K562 (cell line): ENCODE results near the gene SLITRK4.

Source experiments
- CBX8 ChIP-seq: fragments of 200-600 bp; sonication (generic); IDR thresholded peaks from 2 replicates; pipeline ENCODE4 v1.6.1; 2012; ENCODE audit warnings: borderline replicate concordance, mixed run types, low read depth, mild to moderate bottlenecking, moderate library complexity, mixed read lengths, low read length, control low read depth, inconsistent platforms; ENCODE audit not compliant: poor library complexity, severe bottlenecking; ENCODE audit errors: extremely low read depth
- ETV5 ChIP-seq: sonication (generic); formaldehyde crosslinking; IDR thresholded peaks from 2 replicates; pipeline ENCODE4 v1.4.0; 2020; ENCODE audit warnings: low read depth, mild to moderate bottlenecking, missing genetic modification reagents
- HOXB6 ChIP-seq: fragments of 250-450 bp; sonication (Bioruptor Pico); IDR thresholded peaks from 2 replicates; pipeline ENCODE4 v1.5.1; 2022; ENCODE audit warnings: mild to moderate bottlenecking, borderline replicate concordance

DNA sequence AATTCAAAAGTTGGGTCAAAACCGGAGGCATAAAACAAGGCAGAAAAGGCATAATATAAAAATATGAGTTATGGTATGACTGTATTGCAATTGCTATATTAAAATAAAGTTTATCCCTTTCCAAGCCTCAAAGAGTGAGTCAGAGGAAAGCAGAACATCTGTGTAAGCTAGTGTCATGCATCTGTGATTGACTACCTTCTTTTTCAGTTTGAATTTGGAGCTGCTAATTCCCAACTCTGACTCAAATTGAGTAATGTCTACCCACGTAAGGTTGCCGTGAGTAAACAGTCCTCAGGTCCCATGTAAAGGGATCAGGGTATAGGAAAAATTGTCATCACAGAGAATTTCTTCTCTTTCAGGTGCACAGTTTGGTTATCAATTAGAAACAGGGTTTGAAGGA, 6.5 kb upstream of the SLITRK4 start:
- no peak for TF ChIP-seq HOXB6
- no peak for TF ChIP-seq CBX8
- no peak for TF ChIP-seq ETV5 (CRISPR knock-in tag)
